ENCODE results near the gene SSR4. TPM values are rescaled to one million over a fixed set of nuclear protein-coding genes. Genes with fewer than 3 reads are reported as not detected.

Gene SSR4
- total RNA-seq (2022; extraction: Qiagen RNA extraction; ENCODE audit: low read depth) = 399 to 451 TPM (median 405 TPM) in 5 replicates

DNA sequence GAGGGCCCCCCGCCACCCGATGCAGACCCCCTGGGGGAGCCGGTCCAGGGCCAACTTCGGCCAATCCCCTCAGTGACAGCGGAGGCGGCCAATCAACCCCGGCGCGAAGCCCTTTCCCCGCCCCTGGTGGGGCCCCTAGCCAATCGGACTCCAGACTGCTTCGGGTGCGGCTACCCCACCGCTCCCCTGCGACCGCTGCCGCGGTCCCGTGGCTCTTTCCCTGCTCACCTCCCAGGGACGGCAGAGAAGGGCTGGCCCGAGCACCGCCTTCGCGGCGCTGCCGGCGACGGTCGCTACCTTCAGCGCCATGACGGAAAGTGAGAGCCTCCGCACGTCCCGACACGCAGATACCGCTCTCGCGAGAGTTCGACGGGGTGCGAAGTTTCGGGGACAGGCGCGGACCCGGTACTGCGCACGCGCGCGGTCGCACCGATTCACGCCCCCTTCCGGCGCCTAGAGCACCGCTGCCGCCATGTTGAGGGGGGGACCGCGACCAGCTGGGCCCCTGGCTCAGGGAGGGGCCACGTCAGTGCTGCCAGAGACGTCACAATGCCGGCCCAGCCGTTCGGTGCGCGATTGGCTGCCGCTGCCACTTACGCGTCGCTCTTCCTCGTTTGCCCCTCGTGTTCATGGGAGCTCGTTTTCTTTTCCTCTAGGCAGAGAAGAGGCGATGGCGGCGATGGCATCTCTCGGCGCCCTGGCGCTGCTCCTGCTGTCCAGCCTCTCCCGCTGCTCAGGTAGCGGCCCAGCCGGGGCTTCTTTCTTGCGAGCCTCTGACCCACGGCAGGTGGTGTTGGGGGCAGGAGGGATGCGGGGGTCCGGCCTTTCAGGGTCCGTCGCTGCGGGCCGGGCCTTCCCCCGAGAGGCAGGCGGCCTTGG lies at the start of gene SSR4, which contains the start of gene IDH3G:
TSS of gene SSR4 (plus strand) at position 651 of the 879 bp plus-strand sequence. CDS start at position 671, 20 bp downstream.
TSS of gene IDH3G (minus strand) at position 358 of the 879 bp plus-strand sequence. CDS start at position 309, 49 bp downstream.

DNA sequence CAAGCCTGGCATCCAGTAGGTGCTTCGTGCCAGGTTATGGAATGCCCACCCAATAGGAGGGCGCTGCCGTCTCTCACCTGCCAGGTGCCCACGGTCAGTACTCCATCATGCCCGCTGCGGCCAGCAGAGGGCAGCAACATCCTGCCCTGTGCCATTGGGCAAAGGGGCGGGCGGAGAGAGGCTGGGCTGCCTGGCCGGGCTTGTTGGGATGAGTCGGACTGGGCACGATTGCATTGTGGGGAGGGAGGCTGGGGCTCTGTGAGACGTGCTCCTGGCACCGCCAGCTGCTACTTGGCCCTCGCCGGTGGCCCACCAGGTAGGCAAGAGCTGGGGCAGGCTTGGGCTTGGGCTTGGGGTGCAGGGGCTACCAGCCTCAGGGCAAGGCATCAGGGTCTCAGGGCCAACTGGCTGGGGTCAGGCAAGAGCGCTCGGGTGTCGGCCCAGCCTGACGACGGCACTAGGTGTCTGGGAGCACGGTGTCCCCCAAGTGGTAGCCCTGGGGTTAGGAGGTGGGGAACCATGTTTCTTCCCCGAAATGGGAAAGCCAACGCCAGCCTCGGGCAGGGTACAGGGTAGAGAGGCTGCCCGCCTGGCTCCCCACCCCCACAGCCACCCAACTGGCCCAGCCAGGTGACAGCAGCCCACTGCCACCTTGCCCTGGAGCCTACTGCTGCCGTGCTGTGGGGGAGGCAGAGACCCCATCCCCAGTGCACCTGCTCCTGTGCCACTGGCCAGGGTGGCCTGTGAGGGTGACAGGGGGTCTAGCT lies 30.3 kb upstream of the SSR4 start, which contains the start of gene PLXNB3:
TSS of gene PLXNB3 (plus strand) at position 261 of the 767 bp plus-strand sequence. CDS start 1,287 bp downstream, outside the sequence.

DNA sequence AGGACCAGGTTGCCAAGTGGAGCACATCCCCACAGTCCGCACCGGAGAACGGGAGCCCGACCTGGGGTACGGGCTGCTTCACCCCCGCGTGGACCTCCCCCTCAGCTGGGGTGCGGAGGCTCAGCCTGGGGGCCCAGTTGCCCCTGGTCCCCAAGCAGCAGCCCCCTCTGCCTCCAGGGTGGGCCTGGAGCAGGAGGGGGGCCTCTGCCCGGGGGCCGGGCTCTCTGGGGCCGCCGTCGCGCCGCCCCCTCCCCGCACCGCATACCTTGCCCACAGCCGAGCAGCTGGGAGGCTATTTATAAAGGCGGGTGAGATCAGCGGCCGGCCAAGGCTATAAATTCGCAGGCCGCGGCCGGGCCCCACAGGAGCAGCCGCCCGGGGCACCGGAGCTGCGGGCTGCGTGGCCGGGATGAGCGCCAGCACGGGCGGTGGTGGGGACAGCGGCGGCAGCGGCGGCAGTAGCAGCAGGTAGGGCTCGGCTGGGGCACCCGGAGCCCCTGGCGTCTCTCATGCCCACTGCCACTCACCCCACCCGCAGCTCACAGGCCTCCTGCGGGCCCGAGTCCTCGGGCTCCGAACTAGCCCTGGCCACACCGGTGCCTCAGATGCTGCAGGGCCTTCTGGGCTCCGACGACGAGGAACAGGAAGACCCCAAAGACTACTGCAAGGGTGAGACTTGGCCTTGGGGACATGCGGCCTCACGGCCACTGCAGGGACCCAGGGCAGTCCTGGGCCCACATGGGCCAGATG lies 13.6 kb upstream of the SSR4 start, which contains the start of gene SRPK3:
TSS of gene SRPK3 (plus strand) at position 364 of the 750 bp plus-strand sequence. CDS start at position 410, 46 bp downstream.

DNA sequence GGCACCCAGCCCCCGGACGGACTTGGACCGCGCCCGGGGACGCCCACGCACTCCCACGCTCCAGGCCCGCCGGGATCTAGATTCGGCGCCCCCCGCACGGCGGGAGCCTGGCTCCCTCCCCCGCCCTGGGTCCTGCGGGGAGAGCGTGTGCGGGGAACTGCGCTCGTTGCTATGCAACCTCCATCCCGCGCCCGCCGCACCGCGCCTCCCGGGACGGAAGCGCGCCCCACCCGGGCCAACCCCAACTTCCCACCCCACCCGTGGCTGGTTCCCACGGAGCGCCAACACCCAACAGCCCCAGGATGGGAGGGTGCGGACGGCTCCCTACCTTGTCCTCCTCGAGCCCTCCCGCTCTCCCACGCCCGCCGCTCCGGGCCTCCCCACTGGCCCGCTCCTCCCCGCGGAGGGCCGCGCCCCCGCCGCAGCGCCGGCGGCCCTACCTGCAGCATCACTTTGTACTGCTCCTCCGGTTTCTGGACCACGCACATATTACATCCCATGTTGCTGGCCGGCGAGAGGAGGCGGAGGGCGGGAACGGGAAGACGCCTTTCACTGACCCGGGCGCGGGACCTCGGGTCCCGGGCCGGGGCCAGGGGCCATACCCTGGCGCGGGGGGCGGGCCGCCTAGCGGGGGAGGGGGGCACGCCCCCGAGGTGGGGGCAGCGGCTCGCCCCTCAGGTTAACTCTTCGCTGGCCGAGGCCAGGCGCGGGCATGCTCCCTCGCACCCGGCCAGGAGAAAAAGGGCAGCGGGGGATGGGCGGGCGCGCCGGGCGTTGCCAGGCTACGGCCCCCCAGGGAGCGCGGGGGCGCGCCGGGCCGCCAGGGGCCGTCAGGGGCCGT lies 35.6 kb downstream of the SSR4 start, which contains the start of gene PDZD4:
TSS of gene PDZD4 (minus strand) at position 746 of the 841 bp plus-strand sequence. CDS start at position 500, 246 bp downstream.

Other genes with a start within 250 kb of the SSR4 start
- 44.6 to 59.4 TPM (median 58.5 TPM) in 5 replicates for gene CCNQ, start 195.5 kb upstream of the SSR4 start, total RNA-seq (2022; extraction: Qiagen RNA extraction; ENCODE audit: low read depth)
- gene DUSP9, start 147.5 kb upstream of the SSR4 start, total RNA-seq (2022; extraction: Qiagen RNA extraction; ENCODE audit: low read depth) = 1.00 to 1.8 TPM (median 1.5 TPM) in 5 replicates
- 0.13 to 0.31 TPM (median 0.24 TPM) in 4 of 5 replicates, not detected in the other for gene PNCK, start 120.9 kb upstream of the SSR4 start, total RNA-seq (2022; extraction: Qiagen RNA extraction; ENCODE audit: low read depth)
- 11.3 to 13.3 TPM (median 11.9 TPM) in 5 replicates for gene SLC6A8, start 106.7 kb upstream of the SSR4 start, total RNA-seq (2022; extraction: Qiagen RNA extraction; ENCODE audit: low read depth)
- gene BCAP31, start 70.3 kb upstream of the SSR4 start, total RNA-seq (2022; extraction: Qiagen RNA extraction; ENCODE audit: low read depth) = 350 to 420 TPM (median 366 TPM) in 5 replicates
- gene ABCD1, start 69.8 kb upstream of the SSR4 start, total RNA-seq (2022; extraction: Qiagen RNA extraction; ENCODE audit: low read depth) = 2.3 to 4.7 TPM (median 3.6 TPM) in 5 replicates
- 2.4 to 4.3 TPM (median 3.6 TPM) in 5 replicates for gene PLXNB3, start 30.4 kb upstream of the SSR4 start, total RNA-seq (2022; extraction: Qiagen RNA extraction; ENCODE audit: low read depth)
- gene SRPK3, start 13.6 kb upstream of the SSR4 start, total RNA-seq (2022; extraction: Qiagen RNA extraction; ENCODE audit: low read depth) = not detected in 5 replicates
- 58.5 to 62.8 TPM (median 59.4 TPM) in 5 replicates for gene IDH3G, start 293 bp upstream of the SSR4 start, total RNA-seq (2022; extraction: Qiagen RNA extraction; ENCODE audit: low read depth)
- gene PDZD4, start 35.9 kb downstream of the SSR4 start, total RNA-seq (2022; extraction: Qiagen RNA extraction; ENCODE audit: low read depth) = 2.2 to 4.1 TPM (median 3.4 TPM) in 5 replicates
- gene L1CAM, start 91.5 kb downstream of the SSR4 start, total RNA-seq (2022; extraction: Qiagen RNA extraction; ENCODE audit: low read depth) = 16.7 to 20.3 TPM (median 17.5 TPM) in 5 replicates
- not detected in 5 replicates for gene AVPR2, start 110.0 kb downstream of the SSR4 start, total RNA-seq (2022; extraction: Qiagen RNA extraction; ENCODE audit: low read depth)
- 0.80 to 2.0 TPM (median 1.2 TPM) in 5 replicates for gene ARHGAP4, start 131.6 kb downstream of the SSR4 start, total RNA-seq (2022; extraction: Qiagen RNA extraction; ENCODE audit: low read depth)
- 194 to 251 TPM (median 220 TPM) in 5 replicates for gene NAA10, start 140.4 kb downstream of the SSR4 start, total RNA-seq (2022; extraction: Qiagen RNA extraction; ENCODE audit: low read depth)
- gene RENBP, start 150.0 kb downstream of the SSR4 start, total RNA-seq (2022; extraction: Qiagen RNA extraction; ENCODE audit: low read depth) = 0.09 to 0.29 TPM (median 0.14 TPM) in 4 of 5 replicates, not detected in the other
- 32.7 to 37.9 TPM (median 37.7 TPM) in 5 replicates for gene HCFC1, start 177.2 kb downstream of the SSR4 start, total RNA-seq (2022; extraction: Qiagen RNA extraction; ENCODE audit: low read depth)
- 4.8 to 7.7 TPM (median 6.3 TPM) in 5 replicates for gene TMEM187, start 178.1 kb downstream of the SSR4 start, total RNA-seq (2022; extraction: Qiagen RNA extraction; ENCODE audit: low read depth)
- gene IRAK1, start 225.2 kb downstream of the SSR4 start, total RNA-seq (2022; extraction: Qiagen RNA extraction; ENCODE audit: low read depth) = 196 to 229 TPM (median 217 TPM) in 5 replicates